HepG2 (cell line): ENCODE measurements around the gene CEBPE. TPM values are rescaled to one million over a fixed set of nuclear protein-coding genes. Genes with fewer than 3 reads are reported as not detected.

Experiments
- BATF2 ChIP-seq: sonication (generic); formaldehyde crosslinking; IDR thresholded peaks from 2 replicates; pipeline ENCODE4 v1.8.0; 2022; ENCODE audit warnings: mild to moderate bottlenecking, missing genetic modification reagents, moderate library complexity
- CAMTA2 ChIP-seq: sonication (generic); formaldehyde crosslinking; IDR thresholded peaks from 2 replicates; pipeline ENCODE4 v1.4.0; 2020; ENCODE audit warnings: mild to moderate bottlenecking, missing genetic modification reagents, borderline replicate concordance
- E2F1 ChIP-seq: sonication (generic); formaldehyde crosslinking; IDR thresholded peaks from 2 replicates; pipeline ENCODE4 v1.5.0; 2020; ENCODE audit warnings: missing genetic modification reagents
- GPN1 ChIP-seq: sonication (generic); formaldehyde crosslinking; IDR thresholded peaks from 2 replicates; pipeline ENCODE4 v1.5.1; 2020; ENCODE audit warnings: missing genetic modification reagents, borderline replicate concordance
- HNRNPUL1 ChIP-seq: fragments of 200-400 bp; formaldehyde crosslinking; IDR thresholded peaks from 2 replicates; pipeline ENCODE4 v1.6.1; 2017; ENCODE audit warnings: low read depth, mild to moderate bottlenecking, low read length, moderate library complexity
- IRF1 ChIP-seq: sonication (generic); formaldehyde crosslinking; IDR thresholded peaks from 2 replicates; pipeline ENCODE4 v1.4.0; 2020; ENCODE audit warnings: low read depth, mild to moderate bottlenecking, missing genetic modification reagents
- KDM5A ChIP-seq: fragments of 200-600 bp; sonication (generic); IDR thresholded peaks from 2 replicates; pipeline ENCODE4 v1.7.0; 2018; ENCODE audit warnings: antibody characterized with exemption, mild to moderate bottlenecking, low read length, borderline replicate concordance
- LRRFIP1 ChIP-seq: sonication (generic); formaldehyde crosslinking; conservative IDR thresholded peaks from 2 replicates; pipeline ENCODE4 v1.4.0; 2020; ENCODE audit warnings: missing genetic modification reagents
- MAFF ChIP-seq: IDR thresholded peaks from 2 replicates; pipeline ENCODE4 v1.6.1; 2011; ENCODE audit warnings: low read depth, low read length, improper control_type of control experiment
- MED1 ChIP-seq: sonication (generic); formaldehyde crosslinking; IDR thresholded peaks from 2 replicates; pipeline ENCODE4 v1.4.0; 2020; ENCODE audit warnings: missing genetic modification reagents
- MTA1 ChIP-seq: sonication (generic); formaldehyde crosslinking; IDR thresholded peaks from 2 replicates; pipeline ENCODE4 v1.4.0; 2020; ENCODE audit warnings: missing genetic modification reagents, mild to moderate bottlenecking, borderline replicate concordance
- NONO ChIP-seq, 2 experiments: fragments of 450-650 bp in 1 of 2; sonication (generic) in 1 of 2; formaldehyde crosslinking in 1 of 2; IDR thresholded peaks in 1 of 2; conservative IDR thresholded peaks in 1 of 2; 2 replicates each; pipeline versions ENCODE4 v1.6.1 to v1.8.0; 2017 to 2022; ENCODE audit warnings: mild to moderate bottlenecking in 1 of 2, missing genetic modification reagents in 1 of 2, moderate library complexity in 1 of 2
- NR2F1 ChIP-seq, 2 experiments: fragments of 450-650 bp in 1 of 2; formaldehyde crosslinking in 1 of 2; IDR thresholded peaks; 2 replicates each; pipeline versions ENCODE4 v1.5.0 to v1.6.1; 2016 to 2020; ENCODE audit warnings: mild to moderate bottlenecking in 1 of 2, missing compliant biosample characterization in 1 of 2, missing genetic modification reagents in 1 of 2, moderate library complexity in 1 of 2
- PRPF4 ChIP-seq: fragments of 200-400 bp; formaldehyde crosslinking; IDR thresholded peaks from 2 replicates; pipeline ENCODE4 v1.6.1; 2016; ENCODE audit warnings: low read length, low read depth; ENCODE audit not compliant: poor library complexity, severe bottlenecking
- SMAD1 ChIP-seq: sonication (generic); formaldehyde crosslinking; IDR thresholded peaks from 2 replicates; pipeline ENCODE4 v1.4.0; 2020; ENCODE audit warnings: missing genetic modification reagents, low read depth, mild to moderate bottlenecking, borderline replicate concordance
- TAF15 ChIP-seq: fragments of 200-400 bp; formaldehyde crosslinking; IDR thresholded peaks from one replicate; pipeline ENCODE4 v1.6.1; 2018; ENCODE audit warnings: mild to moderate bottlenecking, low read depth, low read length; ENCODE audit not compliant: poor library complexity, severe bottlenecking
- TCF12 ChIP-seq, 2 experiments: fragments of 450-650 bp in 1 of 2; sonication (generic) in 1 of 2; formaldehyde crosslinking in 1 of 2; IDR thresholded peaks; 2 replicates each; pipeline versions ENCODE4 v1.6.1 to v1.8.0; 2017 to 2022; ENCODE audit warnings: antibody characterized with exemption in 1 of 2, mild to moderate bottlenecking in 1 of 2, missing genetic modification reagents in 1 of 2, moderate library complexity in 1 of 2
- TFDP1 ChIP-seq: IDR thresholded peaks from 2 replicates; pipeline ENCODE4 v1.6.1; 2016; ENCODE audit warnings: missing compliant biosample characterization, missing genetic modification reagents, borderline replicate concordance
- ZNF234 ChIP-seq: sonication (generic); formaldehyde crosslinking; conservative IDR thresholded peaks from 2 replicates; pipeline ENCODE4 v1.5.1; 2020; ENCODE audit warnings: mild to moderate bottlenecking, missing genetic modification reagents
- ZNF263 ChIP-seq: sonication (generic); formaldehyde crosslinking; IDR thresholded peaks from 2 replicates; pipeline ENCODE4 v1.4.0; 2020; ENCODE audit warnings: missing genetic modification reagents
- ZNF3 ChIP-seq: IDR thresholded peaks from 2 replicates; pipeline ENCODE4 v1.7.0; 2017; ENCODE audit warnings: inconsistent platforms
- ZNF746 ChIP-seq: sonication (generic); formaldehyde crosslinking; IDR thresholded peaks from 2 replicates; pipeline ENCODE4 v1.8.0; 2022; ENCODE audit warnings: mild to moderate bottlenecking, missing genetic modification reagents
- ZNF773 ChIP-seq: sonication (generic); formaldehyde crosslinking; IDR thresholded peaks from 2 replicates; pipeline ENCODE4 v1.4.0; 2020; ENCODE audit warnings: missing genetic modification reagents, borderline replicate concordance
- polyA plus RNA-seq, 8 experiments: library from polyadenylated mRNA; depleted of rRNA in 3 of 8; stranded (reverse) in 7 of 8; unstranded in 1 of 8; fragments of >200 nt; fragmentation: Illumina TruSeq in 4 of 8; extraction: Trizol in 4 of 8; gene quantifications; 2 replicates each; pipeline versions ENCODE4 v1.2.1 to v1.2.3, GENCODE V29; 2011 to 2016; ENCODE audit warnings: low read depth in 4 of 8, missing spikeins in 1 of 8, mixed read lengths in 1 of 8; ENCODE audit not compliant: insufficient read depth in 1 of 8
- total RNA-seq, 5 experiments: library from RNA; depleted of rRNA; stranded (reverse); fragments of >200 nt; fragmentation: Illumina TruSeq; extraction: Trizol; gene quantifications; 2 replicates each; pipeline ENCODE4 v1.2.3, GENCODE V29; 2016; ENCODE audit warnings: low read depth in 1 of 5

CEBPE gene
- total and polyA plus RNA-seq, 2 of the 13 experiments (the other 11 are each of a cell fraction or from before 2014, with no cell fraction given), result 0.09 to 0.11 TPM

- TF ChIP-seq ZNF3 (CRISPR knock-in tag) (peak; percentile 14; the same call in 1 of the 2 replicates), LRRFIP1 (CRISPR knock-in tag) (no peak), MED1 (CRISPR knock-in tag) (peak; percentile 17; the same call in 1 of the 2 replicates), ZNF234 (CRISPR knock-in tag) (no peak), BATF2 (CRISPR knock-in tag) (no peak), PRPF4 (peak; percentile 49), HNRNPUL1 (no peak), TCF12 (IDR thresholded peaks at IDR 0.05) (no peak), TCF12 (CRISPR knock-in tag; IDR thresholded peaks at IDR 0.05) (no peak), SMAD1 (CRISPR knock-in tag) (no peak), TAF15 (no peak), MAFF (no peak), MTA1 (CRISPR knock-in tag) (no peak), ZNF746 (0 out of 2 replicates have a peak, but pooled peaks have one; percentile 5), KDM5A (no peak), CAMTA2 (CRISPR knock-in tag) (no peak), GPN1 (CRISPR knock-in tag) (no peak), ZNF773 (CRISPR knock-in tag) (no peak), NR2F1 (CRISPR knock-in tag; IDR thresholded peaks at IDR 0.05) (no peak; a peak in 1 of 4 replicates), ZNF263 (CRISPR knock-in tag) (no peak), E2F1 (CRISPR knock-in tag) (no peak; the same call in 1 of the 2 replicates), IRF1 (CRISPR knock-in tag) (no peak), NONO (IDR thresholded peaks at IDR 0.05) (no peak), NONO (CRISPR knock-in tag; conservative IDR thresholded peaks at IDR 0.05) (no peak), TFDP1 (CRISPR knock-in tag) (no peak)
Observed at GRCh38 chr14:23093991-23094665, 24.9 kb downstream of the CEBPE start (continued).
